Spleen (tissue), 7 donors: ENCODE data around the gene KLF8.

Source experiments
- CTCF ChIP-seq, 11 experiments: fragments of 200-600 bp in 7 of 11; fragments of 450-650 bp in 4 of 11; sonication (generic) in 4 of 11; IDR thresholded peaks in 8 of 11; conservative IDR thresholded peaks in 3 of 11; 1 replicate in 7 of 11; 2 replicates in 4 of 11; pipeline versions ENCODE4 v1.4.0 to v1.8.0; 2016 to 2021; ENCODE audit warnings: antibody characterized with exemption in 11 of 11, inconsistent platforms in 4 of 11, mild to moderate bottlenecking in 1 of 11
- POLR2A ChIP-seq, 3 donors: fragments of 450-650 bp; IDR thresholded peaks; one replicate each; pipeline ENCODE4 v1.5.1; 2017; ENCODE audit warnings: antibody characterized with exemption in 3 of 3, mild to moderate bottlenecking in 1 of 3
- POLR2AphosphoS5 ChIP-seq, 3 donors: sonication (generic); formaldehyde crosslinking; IDR thresholded peaks; one replicate each; pipeline ENCODE4 v1.5.1; 2017; ENCODE audit warnings: antibody characterized with exemption in 3 of 3
- donor health status: DM: no; HTN: no; CAD: no; lungs with moderate emphysema.
- donor health status: DM: no; HTN: no; CAD: no.
- donor health status: DM: no; HTN: no; CAD: no.

DNA sequence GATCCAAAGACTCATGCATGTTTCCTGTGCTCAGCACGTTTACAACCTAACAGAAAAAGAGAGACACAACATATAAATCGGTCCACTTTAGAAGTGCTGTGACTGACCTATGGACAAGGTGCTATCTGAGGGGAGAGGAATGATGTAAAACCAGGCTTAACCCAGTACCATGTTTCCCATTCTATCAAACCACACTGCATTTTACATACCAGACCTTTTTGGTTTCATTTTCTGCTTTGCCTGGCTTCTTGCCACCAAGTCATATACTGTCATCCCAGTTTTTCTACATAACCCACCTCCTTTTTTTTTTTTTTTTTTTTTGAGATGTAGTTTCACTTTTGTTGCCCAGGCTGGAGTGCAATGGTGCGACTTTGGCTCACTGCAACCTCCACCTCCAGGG lies 82.2 kb downstream of the KLF8 start:
- TF ChIP-seq CTCF (IDR thresholded peaks at IDR 0.05 in 8 of 11, conservative IDR thresholded peaks at IDR 0.05 in 3 of 11), result no peak
- no peak for TF ChIP-seq POLR2A (IDR thresholded peaks at IDR 0.05)
- TF ChIP-seq POLR2AphosphoS5 (IDR thresholded peaks at IDR 0.05), result no peak
